GM21619 (cell line): ENCODE results near the gene HRH4.
A peak's percentile ranks its signal among the peaks of the same experiment; 100 is the strongest.

Source experiments
- ATAC-seq: cut with Tn5 transposase; IDR thresholded peaks from one replicate; pipeline ENCODE4 v1.9.1; 2021; ENCODE audit not compliant: unreplicated experiment

The HRH4 gene, protein sequence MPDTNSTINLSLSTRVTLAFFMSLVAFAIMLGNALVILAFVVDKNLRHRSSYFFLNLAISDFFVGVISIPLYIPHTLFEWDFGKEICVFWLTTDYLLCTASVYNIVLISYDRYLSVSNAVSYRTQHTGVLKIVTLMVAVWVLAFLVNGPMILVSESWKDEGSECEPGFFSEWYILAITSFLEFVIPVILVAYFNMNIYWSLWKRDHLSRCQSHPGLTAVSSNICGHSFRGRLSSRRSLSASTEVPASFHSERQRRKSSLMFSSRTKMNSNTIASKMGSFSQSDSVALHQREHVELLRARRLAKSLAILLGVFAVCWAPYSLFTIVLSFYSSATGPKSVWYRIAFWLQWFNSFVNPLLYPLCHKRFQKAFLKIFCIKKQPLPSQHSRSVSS

DNA sequence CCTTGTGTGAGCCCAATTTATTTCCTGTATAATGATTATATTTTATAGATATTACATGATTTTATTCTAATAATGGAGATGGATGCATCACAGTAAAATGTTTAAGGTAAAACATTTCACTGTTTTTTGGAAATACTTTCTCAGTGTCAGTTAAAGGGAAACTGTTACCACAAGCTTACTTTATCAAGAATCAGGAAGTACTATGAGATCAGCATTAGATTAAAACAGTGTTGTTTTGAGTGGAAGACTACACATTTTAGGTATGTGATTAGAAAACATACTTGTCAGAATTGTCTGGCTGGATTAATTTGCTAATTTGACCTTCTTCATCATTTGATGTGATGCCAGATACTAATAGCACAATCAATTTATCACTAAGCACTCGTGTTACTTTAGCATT lies at the start of gene HRH4:
Gene HRH4, plus strand, starts transcription at position 250 of the 400 bp plus-strand sequence. Its CDS starts 92 bp downstream, at position 342.
- ATAC-seq = no peak

DNA sequence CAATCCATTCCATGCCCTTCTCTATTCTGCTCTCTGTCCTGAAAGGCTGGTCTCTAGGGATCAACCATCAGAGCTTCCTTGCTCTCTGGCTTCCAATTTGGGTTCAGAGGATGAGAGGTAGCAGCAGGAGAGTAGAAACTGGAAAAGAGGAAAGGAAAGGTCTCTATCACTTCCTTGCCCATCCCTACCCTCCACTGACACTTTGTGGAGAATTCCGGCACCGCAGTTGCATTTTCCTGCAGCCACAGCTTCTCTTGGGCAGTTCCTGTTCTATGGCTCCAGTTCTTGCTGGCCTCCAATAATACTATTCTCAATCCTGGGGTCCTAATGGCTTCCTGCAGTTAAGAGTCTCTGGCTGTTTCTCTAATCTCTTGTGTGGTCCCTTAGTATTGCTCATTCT lies 47.3 kb upstream of the HRH4 start:
- ATAC-seq = no peak

DNA sequence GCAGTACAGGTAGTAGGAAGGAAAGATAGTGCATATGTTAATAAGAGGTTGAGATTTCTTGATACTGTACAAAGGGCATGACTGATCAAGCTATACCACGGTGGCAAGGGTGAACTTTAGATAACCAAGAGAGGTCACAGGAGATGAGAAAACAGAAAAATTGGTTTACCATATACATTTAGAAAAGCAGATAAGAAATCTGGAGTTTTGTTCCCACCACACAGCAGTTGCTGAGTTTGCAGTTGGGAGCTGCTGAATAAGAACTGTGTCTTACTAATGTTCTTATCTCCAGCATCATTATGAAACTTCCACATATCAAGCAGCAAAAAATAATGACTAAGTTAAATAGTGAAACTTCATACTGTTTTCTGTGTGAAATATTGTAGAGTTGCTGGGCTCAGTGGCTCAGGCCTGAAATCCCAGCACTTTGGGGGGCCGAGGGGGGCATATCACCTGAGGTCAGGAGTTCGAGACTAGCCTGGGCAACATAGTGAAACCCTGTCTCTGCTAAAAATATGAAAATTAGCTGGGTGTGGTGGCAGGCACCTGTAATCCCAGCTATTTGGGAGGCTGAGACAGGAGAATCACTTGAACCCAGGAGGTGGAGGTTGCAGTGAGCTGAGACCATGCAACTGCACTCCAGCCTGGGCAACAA lies 46.0 kb upstream of the HRH4 start:
- ATAC-seq = no peak

DNA sequence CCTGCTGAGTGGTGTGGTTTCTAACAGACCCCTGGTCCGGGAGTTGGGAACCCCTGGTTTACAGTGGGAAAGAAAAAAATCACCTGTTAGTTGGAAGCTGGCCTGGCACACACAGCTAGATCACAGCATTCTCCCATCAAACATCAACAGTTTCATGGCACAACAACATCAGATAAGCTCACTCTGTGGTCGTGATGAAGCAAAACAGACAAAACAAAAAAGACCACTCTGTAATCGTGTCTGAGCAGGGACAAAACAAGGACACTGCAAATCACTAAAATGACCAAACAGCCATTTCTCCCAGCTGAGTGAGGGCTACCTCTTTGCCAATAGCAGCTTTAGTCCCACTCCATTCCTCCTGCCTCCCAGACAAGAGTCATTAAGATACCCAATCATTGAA lies 43.0 kb upstream of the HRH4 start:
- no peak for ATAC-seq

DNA sequence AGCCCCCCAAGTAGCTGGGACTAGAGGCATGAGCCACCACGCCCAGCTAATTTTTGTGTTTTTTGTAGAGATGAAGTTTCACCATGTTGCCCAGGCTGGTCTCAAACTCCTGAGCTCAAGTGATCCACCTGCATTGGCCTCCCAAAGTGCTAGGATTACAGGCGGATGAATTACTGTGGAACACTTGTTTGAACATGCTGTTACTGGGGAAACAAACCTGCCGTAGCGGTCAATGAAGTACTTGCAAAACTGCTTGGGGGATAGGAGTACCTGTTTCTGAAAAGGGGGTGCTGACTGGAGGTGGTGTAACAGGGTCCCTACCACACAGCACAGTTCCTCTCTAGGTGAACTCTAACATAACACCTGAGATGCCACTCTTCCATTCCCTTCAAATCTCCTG lies 39.9 kb upstream of the HRH4 start:
- ATAC-seq = no peak

DNA sequence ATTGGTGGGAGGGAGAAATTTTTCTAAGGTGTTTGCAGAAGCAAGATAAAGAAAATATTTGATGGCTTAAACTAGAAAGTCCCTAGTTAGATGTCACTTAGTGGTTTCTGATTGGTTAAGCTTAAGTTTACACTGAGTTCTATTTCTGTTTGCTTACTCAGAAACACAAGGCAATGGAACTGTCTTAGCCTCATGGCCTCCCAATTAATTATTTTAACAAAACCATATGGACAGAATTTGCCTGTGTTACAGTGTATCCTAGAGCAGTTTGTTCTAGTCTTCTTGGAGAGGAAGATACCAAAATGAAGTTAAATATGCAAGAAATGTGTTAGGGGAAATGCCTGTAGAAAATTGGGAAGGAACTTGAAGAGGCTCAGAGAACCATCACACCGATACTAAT lies 38.6 kb upstream of the HRH4 start:
- no peak for ATAC-seq

DNA sequence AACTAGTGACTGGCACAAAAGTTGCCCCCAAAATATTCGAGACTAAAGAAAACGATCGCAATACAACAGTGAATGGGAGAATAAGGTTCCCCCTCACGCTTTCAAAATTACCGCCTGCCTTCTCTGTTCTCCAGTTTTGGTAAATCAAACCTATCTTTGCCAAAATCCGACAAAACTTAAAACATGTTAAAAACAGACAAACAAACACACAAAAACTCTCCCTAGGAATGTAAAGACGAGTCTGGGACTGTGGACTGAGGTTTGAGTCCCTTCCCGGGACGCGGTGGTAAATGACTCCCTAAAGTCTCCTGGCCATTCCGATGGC lies 34.4 kb upstream of the HRH4 start:
- ATAC-seq = no peak

DNA sequence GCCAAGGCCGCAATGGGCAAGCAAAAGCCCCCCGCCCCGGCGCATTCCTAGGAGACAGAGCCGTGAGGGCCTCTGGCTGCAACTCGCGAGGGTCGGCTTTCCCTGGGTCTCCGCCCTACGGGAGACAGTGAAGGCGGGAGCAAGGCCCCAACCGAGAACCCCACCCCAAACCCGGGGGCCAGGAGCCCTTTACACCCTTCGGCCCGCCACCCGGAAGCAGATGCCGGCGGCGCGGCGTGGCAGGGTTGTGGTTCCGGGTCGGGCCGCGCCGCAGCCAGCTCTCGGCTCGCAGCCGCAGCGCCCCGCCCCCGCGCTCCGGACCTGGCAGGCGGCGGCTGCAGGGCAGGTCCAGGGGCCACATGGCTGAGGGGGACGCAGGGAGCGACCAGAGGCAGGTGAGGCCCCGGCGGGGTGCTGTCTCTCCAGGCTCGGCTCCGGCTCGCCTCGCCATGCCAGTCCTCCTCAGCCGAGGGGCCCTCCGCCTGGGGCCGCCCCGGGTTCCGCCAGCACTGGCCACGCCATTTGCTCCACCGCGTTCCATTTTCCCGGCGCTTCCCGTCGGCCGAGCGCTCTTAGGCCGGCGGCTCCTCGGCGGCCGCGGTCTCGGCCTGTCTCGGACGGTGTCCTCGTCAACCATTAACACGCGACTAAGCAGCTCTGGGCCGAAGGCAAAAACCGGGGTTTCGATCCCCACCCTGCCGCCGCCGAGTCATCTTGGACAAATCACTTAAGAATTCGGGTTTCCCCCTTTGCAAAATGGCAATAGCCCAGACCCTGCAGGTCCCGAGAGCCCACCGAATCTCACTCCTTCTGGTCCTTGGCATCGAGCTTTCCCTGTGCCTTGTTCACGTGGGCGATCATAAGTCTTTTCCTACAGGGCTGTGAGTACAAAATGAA lies 33.8 kb upstream of the HRH4 start, which contains the start of gene IMPACT:
Gene IMPACT, plus strand, starts transcription at position 273 of the 897 bp plus-strand sequence. Its CDS starts 87 bp downstream, at position 360.
- peak; percentile 93 for ATAC-seq

DNA sequence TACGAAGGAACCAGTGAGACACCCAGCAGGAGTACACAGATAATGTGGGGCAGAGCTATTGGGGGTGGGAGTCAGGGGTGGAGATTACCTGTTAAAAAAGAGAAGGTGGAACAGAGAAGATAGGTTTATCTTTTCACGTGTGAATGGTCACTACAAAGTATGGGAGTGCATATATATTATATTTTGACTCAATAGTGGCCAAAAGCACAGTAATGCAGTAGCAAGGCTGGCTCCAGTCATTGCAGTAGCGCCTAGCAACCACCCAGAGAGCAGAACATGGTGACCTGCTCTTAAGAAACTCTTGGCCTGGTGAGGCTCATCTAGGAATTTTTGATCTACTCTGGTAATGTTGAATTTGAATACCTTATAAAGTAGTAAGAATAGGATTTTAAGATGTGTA lies 33.0 kb upstream of the HRH4 start:
- no peak for ATAC-seq

DNA sequence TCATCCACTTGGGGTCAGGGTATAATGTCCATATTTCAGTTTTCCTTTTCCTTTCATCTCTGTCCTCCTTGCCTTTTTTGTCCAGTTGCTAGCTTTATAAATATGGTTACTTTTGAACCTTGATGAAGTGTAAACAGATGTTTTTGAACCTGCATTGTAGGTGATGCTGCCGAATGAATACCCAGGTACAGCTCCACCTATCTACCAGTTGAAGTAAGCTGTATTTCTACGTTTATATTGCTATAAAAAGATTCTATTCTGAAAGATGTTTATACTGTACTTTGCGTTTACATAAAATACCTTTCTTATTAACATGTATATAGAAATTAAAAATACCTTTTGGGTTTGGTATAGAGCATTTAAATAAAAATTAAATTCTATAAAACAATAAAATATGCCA lies 31.7 kb upstream of the HRH4 start:
- no peak for ATAC-seq

DNA sequence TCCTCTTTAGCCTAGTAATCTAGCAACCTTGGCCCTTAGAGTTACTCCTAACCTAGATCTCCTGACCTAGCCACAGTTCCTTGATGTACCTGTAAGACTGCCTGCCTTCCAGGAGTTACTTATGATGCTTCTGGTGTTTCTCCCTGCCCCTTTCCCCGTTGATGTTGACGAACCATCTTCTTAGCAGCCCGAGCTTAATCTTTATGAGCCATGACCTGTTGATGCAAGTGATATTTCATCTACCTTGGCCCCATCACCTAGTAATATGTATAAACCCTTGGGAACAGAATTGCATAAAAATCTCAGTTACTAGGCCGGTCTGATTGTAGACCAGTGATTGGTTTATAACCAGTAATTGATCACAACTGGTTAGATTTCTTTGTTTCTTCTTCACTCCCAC lies 31.2 kb upstream of the HRH4 start:
- ATAC-seq = no peak

DNA sequence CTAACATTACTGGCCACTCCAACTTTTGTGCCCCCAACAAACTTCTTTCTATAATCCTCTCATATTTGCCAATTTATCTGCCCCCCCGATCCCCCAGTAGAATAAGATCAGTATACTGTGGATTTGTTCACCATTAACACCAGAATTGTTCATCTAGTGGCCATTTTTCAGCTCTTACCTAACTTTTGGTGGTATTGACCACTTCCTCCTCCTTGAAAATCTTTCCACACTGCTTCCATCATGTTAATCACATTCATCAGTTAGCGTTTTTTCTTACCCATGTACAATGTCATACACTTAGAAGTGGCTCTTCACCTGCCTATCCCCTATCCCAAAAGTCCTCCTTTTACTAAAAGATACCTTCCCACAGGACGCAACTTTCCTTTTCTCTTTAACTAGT lies 27.8 kb upstream of the HRH4 start:
- ATAC-seq = no peak

DNA sequence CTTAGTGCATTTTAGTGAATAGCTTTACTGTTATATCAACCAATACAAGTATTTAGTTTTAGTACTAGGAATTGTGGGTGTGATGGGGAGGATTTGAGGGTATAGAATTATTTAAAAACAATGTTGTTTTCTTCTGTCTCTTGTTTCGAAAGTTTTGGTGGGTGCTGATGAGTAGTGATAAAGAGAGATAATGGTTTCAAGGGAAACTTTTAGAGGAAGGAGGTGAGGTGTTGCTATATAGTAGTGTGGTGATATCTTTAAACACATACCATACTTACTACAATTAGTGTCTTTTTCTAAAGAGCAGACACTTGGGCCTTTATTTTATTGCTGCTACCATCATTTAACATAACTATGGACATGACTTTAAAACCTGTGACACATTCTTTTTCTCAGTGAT lies 23.5 kb upstream of the HRH4 start:
- ATAC-seq = no peak

DNA sequence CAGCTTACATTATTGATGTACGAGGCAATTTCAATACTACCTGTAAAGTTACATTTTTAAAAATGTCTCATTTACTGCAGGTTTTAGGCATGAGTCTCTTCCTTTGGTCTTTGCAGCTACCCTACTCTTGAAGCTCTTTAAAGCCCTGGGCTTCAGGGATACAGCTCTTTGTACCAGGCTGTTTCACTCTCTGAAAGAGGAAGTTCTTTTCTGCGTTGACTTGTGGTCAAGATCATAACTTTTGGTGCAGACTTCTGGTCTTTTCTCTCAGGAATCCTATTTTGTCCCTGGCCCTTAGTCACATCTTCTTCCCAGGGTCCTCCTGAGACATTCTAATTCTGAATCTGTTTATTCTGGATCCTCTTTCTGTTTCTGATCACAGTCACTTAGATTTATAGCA lies 16.6 kb upstream of the HRH4 start:
- ATAC-seq = no peak

DNA sequence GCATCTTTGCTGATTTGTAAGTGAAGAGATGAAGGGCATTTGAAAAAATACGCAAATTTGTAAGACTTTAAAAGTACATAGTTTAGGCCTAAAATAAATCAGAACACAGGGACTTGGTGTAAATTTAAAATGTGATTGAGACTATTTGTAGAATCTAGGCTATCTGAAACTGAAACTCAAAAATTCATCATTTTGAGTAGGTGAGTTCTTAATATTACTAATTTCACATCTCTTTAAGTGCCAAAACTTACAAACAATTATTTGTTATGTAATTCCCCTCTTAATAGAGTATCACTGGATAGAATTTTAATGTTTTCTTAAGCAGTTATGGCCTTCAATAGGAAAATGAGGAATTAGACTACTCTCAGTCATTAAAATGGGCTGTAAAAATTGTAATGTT lies 14.0 kb upstream of the HRH4 start:
- ATAC-seq = peak; percentile 69

DNA sequence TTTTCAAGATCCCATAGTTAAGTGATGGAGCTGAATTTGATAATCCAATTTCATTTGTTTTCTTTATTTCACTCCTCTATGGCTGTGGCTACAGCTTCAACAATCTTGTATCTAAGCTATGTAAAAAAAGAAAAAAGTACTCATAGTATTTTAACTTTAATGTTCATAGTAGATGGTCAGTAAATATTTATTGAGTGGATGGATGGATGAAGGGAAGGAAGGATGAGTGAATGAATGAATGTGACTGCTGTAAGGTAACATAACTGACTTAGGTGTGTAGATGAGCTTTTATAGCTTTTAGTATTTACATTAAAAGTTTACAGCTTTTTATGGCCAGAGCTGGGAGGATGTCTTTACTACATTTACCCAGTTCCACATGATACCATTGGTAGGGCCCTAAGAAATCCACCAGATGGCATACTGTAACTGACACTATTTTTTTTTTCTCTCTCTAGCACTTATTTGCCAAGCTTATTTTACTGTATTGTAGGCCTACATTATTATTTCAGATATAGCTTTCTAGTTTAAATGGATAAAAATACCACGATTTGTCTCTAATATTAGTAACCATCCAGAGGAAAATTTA lies 13.4 kb upstream of the HRH4 start:
- ATAC-seq = no peak

DNA sequence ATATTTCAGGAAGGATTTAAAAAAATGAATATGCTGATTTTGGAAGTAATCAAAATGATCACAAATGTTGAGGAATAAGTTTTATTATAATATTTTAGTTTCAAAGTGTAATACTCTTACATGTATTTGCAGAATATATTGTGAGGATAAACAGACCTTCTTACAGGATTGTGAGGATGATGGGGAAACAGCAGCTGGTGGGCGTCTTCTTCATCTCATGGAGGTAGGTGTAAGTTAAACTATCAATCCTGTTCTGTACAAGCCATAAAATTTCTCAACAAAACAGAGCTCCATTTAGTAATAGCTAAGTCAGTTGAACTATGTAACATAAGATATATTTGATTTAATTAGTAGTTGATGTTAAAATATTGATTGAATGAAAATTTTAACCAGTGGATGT lies 12.5 kb upstream of the HRH4 start:
- no peak for ATAC-seq

DNA sequence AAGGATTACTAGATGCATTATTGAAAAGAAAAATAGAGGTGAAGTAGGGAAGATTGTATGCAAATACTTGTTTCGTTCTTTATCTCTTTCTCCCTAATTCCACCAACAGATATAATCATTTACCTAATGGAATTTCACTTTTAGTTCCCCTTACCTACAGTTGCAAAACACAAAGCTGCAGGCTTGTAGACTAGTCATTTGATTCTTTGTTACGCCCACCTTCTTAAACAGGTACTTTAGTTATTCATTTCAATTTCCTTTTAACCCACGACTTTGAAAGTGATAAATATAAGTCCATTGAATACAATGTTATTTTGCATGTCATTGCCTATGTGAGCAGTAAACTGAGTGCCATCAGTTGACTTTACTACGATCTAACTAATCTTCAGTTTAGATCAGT lies 3.9 kb upstream of the HRH4 start:
- peak; percentile 97 for ATAC-seq

DNA sequence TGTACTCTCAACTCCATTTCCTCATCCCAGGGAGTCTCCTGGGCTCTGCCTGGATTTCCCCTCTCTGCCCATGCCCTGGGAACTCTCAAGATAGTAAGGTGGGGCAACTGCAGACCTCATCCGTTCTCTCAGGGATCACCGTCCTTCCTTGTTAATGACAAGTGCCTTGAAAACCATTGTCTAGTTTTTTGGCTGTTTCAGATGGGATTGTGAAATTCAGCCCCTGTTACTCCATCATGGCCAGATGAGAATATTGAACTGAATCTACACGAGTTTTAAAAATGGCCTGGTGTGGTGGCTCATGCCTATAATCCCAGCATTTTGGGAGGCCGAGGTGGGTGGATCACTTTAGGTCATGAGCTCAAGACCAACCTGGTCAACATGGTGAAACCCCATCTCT lies 665 bp upstream of the HRH4 start:
- ATAC-seq = no peak

DNA sequence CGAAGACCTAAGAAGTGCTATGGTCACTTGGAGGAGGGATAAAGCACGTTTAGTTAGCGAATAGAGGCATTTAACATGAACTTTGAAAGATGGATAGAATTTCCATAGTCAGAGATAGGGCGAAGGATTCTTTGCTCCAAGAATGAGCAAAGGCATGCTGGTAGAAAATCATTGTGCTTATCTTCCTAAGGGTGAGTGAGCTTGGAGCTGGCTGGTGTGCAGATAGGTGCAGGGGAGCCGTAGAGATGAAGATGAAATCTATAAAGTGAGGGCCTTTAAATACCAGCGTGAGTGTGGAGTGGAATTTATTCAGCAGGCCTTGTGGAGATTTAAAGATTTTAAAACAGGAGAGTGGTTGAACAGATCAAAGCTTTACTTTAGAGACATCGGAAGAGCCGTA lies 1.6 kb downstream of the HRH4 start:
- no peak for ATAC-seq
